GM15510 (cell line): ENCODE data around the gene MACROD2.

Source experiments
- POLR2A ChIP-seq: IDR thresholded peaks from 3 replicates; pipeline ENCODE4 v1.6.1; 2011; ENCODE audit warnings: borderline replicate concordance; ENCODE audit not compliant: insufficient read length; ENCODE audit errors: extremely low read depth

Gene MACROD2

DNA sequence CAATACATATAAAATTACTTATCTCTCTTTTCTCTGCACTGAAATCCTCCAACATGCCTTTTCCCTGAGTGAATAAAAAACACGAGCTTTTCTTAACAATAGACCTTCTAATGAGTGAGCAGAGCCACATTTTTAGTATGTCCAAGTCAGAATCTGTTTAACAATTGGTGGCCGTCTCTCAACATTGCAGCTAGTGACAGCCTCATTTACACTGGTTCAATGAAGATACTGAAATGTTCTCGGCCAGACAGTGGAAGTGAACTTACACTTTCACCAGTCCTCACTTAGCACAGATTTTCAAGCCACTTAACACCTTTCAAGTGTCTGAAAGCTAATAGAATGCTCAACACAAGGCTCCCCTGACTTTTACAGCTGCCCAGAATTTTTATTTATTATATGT, 1810.8 kb downstream of the MACROD2 start:
- TF ChIP-seq POLR2A: no peak

DNA sequence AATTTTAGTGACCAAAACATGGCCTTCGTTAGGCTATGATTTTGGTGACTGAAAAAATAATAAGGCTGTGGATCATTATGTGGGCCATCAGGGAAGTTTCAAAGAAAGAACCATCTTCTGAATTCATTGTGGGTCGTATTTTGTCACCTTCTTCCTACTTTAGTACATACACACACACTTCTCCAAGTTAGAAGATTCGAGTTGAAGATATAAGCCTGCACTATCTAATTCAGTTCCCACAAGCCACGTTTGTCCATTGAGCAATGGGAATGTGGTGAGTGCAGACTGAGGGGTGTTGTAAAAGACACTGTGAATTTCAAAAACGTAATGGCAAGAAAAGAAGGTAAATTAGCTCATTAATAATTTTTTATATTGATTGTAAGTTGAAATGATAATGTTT, 1812.0 kb downstream of the MACROD2 start:
- TF ChIP-seq POLR2A: no peak

DNA sequence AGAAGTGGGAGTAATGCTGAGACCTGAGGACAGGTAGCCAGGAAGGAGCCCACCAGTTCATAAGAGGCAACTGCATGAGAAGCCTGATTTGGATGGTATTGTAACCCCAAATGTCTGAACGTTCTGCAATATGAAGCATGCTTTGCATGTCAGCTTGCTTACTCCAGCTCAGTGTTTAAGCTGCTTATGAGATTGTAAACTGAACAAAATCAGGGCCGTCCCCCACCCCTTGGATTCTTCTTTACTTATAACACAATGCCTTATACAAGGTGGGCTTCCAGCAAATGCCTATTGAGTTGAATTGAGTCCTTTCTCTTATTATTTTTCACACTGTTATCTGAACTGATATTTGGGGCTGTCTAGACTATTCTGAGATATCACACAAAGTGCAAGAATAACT, 1816.6 kb downstream of the MACROD2 start:
- no peak for TF ChIP-seq POLR2A

DNA sequence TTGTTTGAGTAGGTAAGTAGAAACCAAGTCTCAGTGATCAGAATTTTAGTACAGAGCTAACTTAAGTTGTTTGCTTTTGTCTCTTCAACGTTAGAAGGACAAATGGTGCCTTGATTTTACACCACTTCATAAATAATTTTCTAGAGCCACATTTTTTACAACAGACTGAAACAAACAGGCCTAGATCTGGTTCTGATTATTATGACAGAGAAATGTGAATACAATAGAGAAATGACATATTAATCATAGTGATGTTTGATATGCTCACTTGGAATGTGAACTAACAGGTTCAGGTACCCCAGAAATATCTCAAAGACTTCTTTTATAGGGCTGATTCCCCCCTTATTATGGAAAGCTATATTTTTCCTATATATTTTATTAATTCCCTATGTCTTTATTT, 1817.4 kb downstream of the MACROD2 start:
- TF ChIP-seq POLR2A: no peak

DNA sequence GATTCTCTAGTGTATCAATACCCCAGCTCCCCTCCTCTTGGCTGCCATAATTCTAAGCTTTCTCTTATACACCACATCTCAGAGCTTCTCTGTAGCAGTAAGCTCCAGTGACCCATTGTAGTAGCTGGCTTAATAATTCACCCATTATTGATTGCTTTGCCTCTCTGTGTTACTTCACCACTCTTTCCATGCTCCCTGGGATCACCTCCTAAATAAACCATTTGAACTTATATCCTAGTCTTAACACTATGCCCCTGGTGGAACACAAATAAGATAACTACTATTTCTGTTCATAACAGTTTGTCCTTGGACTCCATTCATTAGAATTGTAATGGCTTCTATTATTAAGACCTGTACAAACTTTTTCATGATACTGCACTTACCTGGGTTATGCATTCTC, 1819.0 kb downstream of the MACROD2 start:
- TF ChIP-seq POLR2A: no peak

DNA sequence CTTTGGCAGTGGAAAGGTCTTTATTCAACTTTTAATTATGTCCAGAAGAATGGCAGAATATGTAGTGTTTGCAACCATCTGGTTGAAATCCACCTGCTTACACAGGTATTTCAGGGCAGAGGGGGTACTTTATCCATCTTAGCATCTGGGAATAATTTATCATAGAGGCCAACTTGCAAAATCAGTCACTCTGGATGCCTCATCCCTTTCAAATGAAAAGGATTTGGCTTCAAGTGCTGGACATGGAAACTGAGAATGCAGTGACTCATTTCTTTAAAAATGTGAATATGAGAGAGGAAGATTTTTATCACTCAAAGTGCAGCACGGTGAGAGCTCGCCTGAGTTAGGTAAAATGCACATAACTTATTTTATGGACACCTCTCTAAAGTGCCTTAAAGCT, 1819.6 kb downstream of the MACROD2 start:
- no peak for TF ChIP-seq POLR2A

DNA sequence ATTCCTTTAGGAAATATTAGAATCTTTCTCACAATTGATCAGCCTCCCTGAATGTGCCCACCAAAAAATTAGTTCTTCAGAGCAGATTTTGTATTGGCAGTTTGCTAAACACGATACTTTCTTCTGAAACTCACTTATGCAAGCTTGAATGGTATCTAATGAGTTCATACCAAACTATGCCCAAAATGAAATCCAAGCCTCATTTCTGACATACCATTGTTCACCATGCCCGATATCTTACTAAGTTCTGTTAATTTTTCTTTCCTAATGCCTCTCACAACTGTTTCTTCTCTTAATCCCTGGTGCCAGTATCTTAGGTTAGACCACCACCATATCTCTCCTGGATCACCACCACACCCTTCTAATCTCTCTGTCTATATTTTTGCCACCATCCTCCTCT, 1822.0 kb downstream of the MACROD2 start:
- TF ChIP-seq POLR2A: no peak

DNA sequence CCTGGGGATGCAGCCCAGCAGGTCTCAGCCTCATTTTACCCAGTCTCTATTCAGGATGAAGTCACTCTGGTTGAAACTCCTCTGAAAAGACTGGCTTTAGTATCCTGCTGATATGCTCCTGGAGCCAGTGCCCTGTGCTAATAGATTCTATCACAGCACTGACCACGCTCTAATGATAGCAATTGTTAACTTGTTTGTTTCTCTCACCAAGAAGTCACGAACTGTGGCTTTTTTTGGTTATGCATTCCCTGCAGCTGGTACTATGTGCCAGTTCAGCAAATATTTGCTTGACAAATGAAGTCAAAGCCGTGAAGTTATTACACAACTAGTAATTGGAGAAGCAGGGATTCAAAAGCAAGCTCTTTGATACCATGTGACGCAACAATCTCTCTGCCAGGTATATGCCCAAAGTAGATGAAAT, 1823.3 kb downstream of the MACROD2 start:
- no peak for TF ChIP-seq POLR2A

DNA sequence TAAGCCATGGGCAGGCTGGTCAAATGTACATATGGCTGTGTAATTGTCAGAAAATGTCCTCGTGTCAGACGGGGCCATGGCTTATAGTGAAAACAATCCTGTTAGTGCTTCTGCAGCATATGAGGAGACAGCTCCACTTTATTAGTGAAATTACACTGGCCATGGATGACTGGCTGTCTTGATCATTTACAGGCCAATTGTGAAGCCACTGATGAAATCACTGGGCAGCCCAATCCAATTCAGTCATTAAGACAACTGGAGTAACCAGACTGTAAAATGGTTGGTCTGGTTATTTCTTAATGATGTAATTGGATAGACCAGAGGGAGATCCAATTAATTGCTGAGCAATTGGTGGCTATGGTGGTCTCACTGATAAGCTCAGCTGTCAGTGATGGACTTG, 1828.4 kb downstream of the MACROD2 start:
- TF ChIP-seq POLR2A: no peak

DNA sequence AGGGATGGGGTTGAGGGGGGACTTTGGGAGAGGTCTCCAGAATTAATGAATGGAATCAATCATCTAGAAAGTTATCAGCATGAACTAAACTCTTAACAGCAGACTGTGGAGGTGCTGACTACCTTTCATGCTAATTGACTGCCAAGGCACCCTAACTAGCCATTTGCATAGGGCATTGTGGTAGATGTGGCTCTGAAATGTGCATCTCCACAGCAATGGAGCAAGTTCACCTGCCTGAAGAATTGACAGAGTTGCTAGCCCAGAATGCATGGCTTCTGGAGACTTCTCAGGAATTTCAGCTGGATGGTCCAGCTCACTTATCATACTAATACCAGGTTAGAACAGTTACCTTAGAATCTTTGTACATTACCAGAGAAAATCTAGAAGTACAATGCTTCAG, 1832.3 kb downstream of the MACROD2 start:
- no peak for TF ChIP-seq POLR2A

DNA sequence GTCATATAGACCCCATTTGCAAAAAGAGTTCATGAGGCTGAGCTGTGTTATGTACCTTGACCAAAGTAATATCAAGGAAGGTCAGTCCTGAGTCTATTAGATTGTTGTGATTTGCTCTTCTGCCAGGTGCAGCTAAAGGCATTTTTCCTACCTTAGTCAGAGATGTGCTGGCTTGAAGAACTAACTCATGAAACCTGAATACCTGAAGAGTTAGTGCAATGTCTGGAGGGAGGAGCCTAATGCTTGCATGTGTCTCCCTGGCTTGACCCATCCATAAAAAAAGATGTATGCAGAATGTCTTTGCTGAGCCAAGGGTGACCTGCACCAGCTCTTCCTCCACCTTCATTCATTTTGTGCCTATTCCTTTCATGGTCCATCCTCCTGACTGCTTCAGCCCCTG, 1835.9 kb downstream of the MACROD2 start:
- no peak for TF ChIP-seq POLR2A

DNA sequence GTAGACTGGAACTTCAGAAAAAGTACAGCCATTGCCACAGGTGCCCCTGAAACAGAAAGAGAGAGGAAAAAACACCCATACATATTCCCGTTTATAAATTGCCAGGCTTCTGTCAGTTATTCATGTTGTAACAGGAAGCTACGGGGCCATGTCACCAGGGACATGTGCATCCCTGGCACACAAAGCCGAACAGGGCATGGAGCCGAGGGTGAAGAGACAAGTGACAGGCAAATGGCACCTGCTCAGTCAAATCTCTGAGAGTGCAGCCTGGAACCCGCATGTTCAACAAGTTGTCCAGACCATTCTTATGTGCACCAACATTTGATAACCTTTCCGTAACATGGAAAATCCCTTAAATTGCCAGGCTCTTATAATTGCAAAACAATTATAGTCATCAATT, 1837.2 kb downstream of the MACROD2 start:
- no peak for TF ChIP-seq POLR2A

DNA sequence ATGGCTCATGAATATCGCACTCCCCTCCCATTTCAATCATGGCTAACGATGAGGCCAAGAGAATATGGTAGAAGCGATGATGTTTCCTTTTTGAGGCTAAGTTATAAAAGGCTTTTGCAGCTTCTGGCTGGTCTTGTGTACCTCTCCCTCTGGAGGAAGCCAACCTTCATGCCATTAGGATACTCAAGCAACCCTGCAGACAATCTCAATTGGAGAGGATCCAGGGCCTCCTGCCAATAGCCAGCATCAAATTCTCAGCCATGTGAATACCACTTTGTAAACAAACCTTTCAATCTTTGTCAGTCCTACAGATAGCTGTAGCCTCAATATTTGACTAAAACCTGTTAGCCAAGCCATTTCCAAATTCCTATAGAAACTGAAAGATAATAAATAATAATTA, 1839.5 kb downstream of the MACROD2 start:
- no peak for TF ChIP-seq POLR2A

DNA sequence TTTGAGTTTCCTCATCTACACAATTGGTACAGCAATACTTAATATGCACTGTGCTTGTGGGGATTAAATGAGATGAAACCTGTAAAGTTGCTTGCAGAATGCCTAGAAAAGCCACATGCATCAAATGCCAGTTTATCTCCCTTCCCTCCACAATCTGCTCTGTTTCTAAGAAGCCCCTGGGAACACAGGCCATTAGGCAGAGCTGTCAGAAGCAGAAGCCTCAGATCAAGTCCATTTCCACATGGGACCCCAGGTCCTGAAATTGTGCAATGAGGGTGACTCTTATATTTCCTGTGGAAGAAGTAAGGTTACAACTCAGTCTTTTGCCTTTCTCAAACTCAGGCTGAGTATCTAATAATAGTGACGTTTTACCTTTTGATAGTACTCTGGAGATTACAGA, 1840.5 kb downstream of the MACROD2 start:
- TF ChIP-seq POLR2A: no peak

DNA sequence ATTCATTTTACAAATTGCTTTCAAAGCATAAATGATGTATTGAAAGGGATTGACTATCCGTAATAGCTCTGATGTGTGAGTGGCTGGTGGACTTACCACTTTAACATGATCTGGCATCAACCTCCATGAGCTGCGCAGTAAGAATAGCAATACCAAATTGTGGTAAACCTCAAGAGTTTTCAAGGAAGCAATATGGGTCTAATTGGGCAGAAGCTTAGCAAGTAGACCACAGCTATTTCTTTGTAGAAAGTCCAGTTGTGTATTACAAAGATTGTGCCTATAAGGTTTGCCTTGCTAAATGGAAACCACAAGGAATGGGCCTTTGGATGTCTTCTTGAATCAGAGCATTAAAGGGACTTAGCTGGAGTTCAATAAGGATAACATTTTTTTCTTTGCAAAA, 1841.3 kb downstream of the MACROD2 start:
- TF ChIP-seq POLR2A: no peak

DNA sequence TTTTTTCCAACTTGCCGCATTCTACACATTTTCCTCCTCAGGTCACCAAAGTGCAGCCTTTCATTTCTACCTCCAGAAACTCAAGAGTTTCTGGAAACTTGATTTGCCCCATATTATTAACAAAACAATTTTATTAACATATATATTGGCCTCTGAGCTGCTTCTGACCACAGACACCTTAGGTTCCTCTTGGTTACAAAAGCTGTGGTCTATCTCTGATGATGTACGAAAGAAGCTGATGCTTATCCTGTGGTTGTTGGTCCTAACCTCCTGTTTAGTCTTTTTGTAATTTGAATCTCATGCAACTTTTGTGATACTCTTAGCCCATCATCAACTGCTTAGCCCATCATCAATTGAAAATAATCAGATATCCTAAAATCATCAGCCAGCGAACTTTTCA, 1842.2 kb downstream of the MACROD2 start:
- no peak for TF ChIP-seq POLR2A

DNA sequence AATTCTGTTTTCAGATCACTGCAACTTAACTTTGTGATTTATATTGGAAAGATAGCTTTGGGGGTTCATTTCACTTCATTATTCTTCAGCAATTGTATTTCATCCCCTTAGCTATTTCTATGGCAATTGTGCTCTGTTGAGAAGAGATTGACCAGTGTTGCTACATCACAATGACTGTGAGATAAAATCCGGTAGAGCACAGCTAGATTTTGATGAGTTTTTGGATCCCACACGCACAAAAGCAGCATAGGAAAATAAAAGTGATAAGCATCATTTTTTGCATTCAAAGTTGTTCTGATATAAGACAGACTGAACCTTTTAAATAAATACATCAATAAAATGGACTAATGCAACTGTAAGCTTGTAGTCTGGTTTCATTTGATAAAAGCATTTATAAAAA, 1843.2 kb downstream of the MACROD2 start:
- no peak for TF ChIP-seq POLR2A
